ENCODE results near the gene FGF18. TPM values are rescaled to one million over a fixed set of nuclear protein-coding genes. Genes with fewer than 3 reads are reported as not detected.

FGF18 gene
- total and polyA plus RNA-seq, 10 of the 15 experiments (the other 5 are each of a cell fraction or from before 2014, with no cell fraction given) = 0.03 to 0.10 (median 0.06) TPM; not detected in 5

GRCh38 chr5:171445644-171446516 is 26.4 kb downstream of the FGF18 start:
- H2AFZ ChIP-seq (ENCODE audit: control insufficient read depth, low read depth, low read length) = no peak overlapping the region
- intact Hi-C loops (cut with micrococcal nuclease; ENCODE audit: unreplicated experiment) = no loop called here
- POLR2A ChIA-PET = no interaction called here
- no peak for FAIRE-seq
- DNase-seq (ENCODE audit: low read depth, low spot score) = no peak
- H3K4me3 ChIP-seq = no peak overlapping the region
- H4K20me1 ChIP-seq (ENCODE audit: control insufficient read depth, insufficient read depth) = no peaks in the 10 kb centered on the region
- no peaks in the 10 kb centered on the region for H3K79me2 ChIP-seq (ENCODE audit: control insufficient read depth, insufficient read depth, low read length)
- H3K9ac ChIP-seq (ENCODE audit: control insufficient read depth, insufficient read depth, low read length) = no peak overlapping the region
- H3K27me3 ChIP-seq (replicated peaks in 1 of 2; ENCODE audit: control insufficient read depth in 2 of 2, insufficient read depth in 2 of 2, low read length in 1 of 2) = no peaks in the 10 kb centered on the region; a peak in 3 of 4 replicates
- RAD21 ChIA-PET (ENCODE audit: unreplicated experiment) = no interaction called here
- 35% methylated on average over 14 of the region's 14 CpGs for WGBS (ENCODE audit: insufficient coverage, insufficient replicate concordance, low lambda C conversion rate, missing lambda C conversion rate)
- H3K4me2 ChIP-seq (ENCODE audit: control insufficient read depth, insufficient read depth) = no peak overlapping the region
- H3K9me3 ChIP-seq (replicated peaks; ENCODE audit: control insufficient read depth, insufficient read depth, low read length) = no peaks in the 10 kb centered on the region
- no peak for ATAC-seq
- no peaks in the 10 kb centered on the region for H3K36me3 ChIP-seq (ENCODE audit: control insufficient read depth in 2 of 2, insufficient read depth in 2 of 2, low read length in 1 of 2)
- SMC1A ChIA-PET (ENCODE audit: uncharacterized antibody, unreplicated experiment) = no interaction called here
- H3K27ac ChIP-seq (ENCODE audit: control insufficient read depth, insufficient read depth) = no peak overlapping the region
- no TSS peak for BruUV-seq (replicated peaks)
- in situ Hi-C loops (cut with MboI) = no loop called here
- CTCF ChIA-PET = no interaction called here
- no peaks in the 10 kb centered on the region for H3K4me1 ChIP-seq (ENCODE audit: control insufficient read depth, insufficient read depth, low read length)
- TF ChIP-seq LARP7 (IDR thresholded peaks at IDR 0.05) = no peak
- TF ChIP-seq CHD4 (IDR thresholded peaks at IDR 0.05) = no peak

GRCh38 chr5:171447226-171447625 is 27.8 kb downstream of the FGF18 start:
- BruUV-seq (replicated peaks) = no TSS peak
- no peak for ATAC-seq
- Histone ChIP-seq H3K9me3 (replicated peaks; ENCODE audit: control insufficient read depth, insufficient read depth, low read length) (no peaks in the 10 kb centered on the region), H3K4me3 (no peak overlapping the region), H4K20me1 (ENCODE audit: control insufficient read depth, insufficient read depth) (no peaks in the 10 kb centered on the region), H3K79me2 (ENCODE audit: control insufficient read depth, insufficient read depth, low read length) (no peaks in the 10 kb centered on the region), H3K9ac (ENCODE audit: control insufficient read depth, insufficient read depth, low read length) (no peak overlapping the region), H3K36me3 (ENCODE audit: control insufficient read depth in 2 of 2, insufficient read depth in 2 of 2, low read length in 1 of 2) (no peaks in the 10 kb centered on the region), H3K4me2 (ENCODE audit: control insufficient read depth, insufficient read depth) (no peak overlapping the region), H3K27ac (ENCODE audit: control insufficient read depth, insufficient read depth) (no peak overlapping the region), H3K27me3 (replicated peaks in 1 of 2; ENCODE audit: control insufficient read depth in 2 of 2, insufficient read depth in 2 of 2, low read length in 1 of 2) (no peaks in the 10 kb centered on the region; a peak in 2 of 4 replicates), H3K4me1 (ENCODE audit: control insufficient read depth, insufficient read depth, low read length) (no peaks in the 10 kb centered on the region), H2AFZ (ENCODE audit: control insufficient read depth, low read depth, low read length) (no peak overlapping the region)
- TF ChIP-seq POLR2A (IDR thresholded peaks at IDR 0.05; ENCODE audit: low read depth, low read length) (no peak), RBBP5 (conservative IDR thresholded peaks at IDR 0.05) (no peak), GABPA (IDR thresholded peaks at IDR 0.05; ENCODE audit: low read depth) (no peak), KLF5 (IDR thresholded peaks at IDR 0.05; ENCODE audit: partially characterized antibody) (no peak), ZNF217 (IDR thresholded peaks at IDR 0.05) (no peak)
- RAD21 ChIA-PET (ENCODE audit: unreplicated experiment) = no interaction called here
- CTCF ChIA-PET = no interaction called here
- no peak for FAIRE-seq
- POLR2A ChIA-PET = no interaction called here
- SMC1A ChIA-PET (ENCODE audit: uncharacterized antibody, unreplicated experiment) = no interaction called here
- in situ Hi-C loops (cut with MboI) = no loop called here
- 24% methylated on average over 5 of the region's 5 CpGs for WGBS (ENCODE audit: insufficient coverage, insufficient replicate concordance, low lambda C conversion rate, missing lambda C conversion rate)
- no peak for DNase-seq (ENCODE audit: low read depth, low spot score)
- intact Hi-C loops (cut with micrococcal nuclease; ENCODE audit: unreplicated experiment) = no loop called here
